ENCODE results near the gene SETD1B. TPM values are rescaled to one million over a fixed set of nuclear protein-coding genes. Genes with fewer than 3 reads are reported as not detected.

SETD1B gene
- total and polyA plus RNA-seq, 2 donors (not counting 1 experiment from before 2014, with no cell fraction given), result 7.9 to 61.4 TPM

GRCh38 chr12:121766290-121767039 is 37.3 kb upstream of the SETD1B start:
- no peak overlapping the region for H3K4me3 Mint-ChIP-seq
- ChIA-PET CTCF (interaction anchor here (0.6 to 1.8 kb wide), 3 partner anchors 28 to 214 kb away, joined by 3 to 10 read pairs (median 5); no protein-coding TSS in a partner anchor), POLR2A (no interaction called here)
- no peak overlapping the region for H3K27ac ChIP-seq (ENCODE audit: low read length in 2 of 2)
- no peaks in the 10 kb centered on the region for H3K27me3 Mint-ChIP-seq
- ATAC-seq (ENCODE audit: low read depth) (no peak), DNase-seq (no peak)
- intact Hi-C loops (cut with micrococcal nuclease), result no loop called here
- no peaks in the 10 kb centered on the region for H3K27me3 ChIP-seq (replicated peaks in 1 of 4; ENCODE audit: control extremely low read depth in 1 of 4, control insufficient read depth in 3 of 4, insufficient read depth in 4 of 4, low read length in 3 of 4)
- no peaks in the 10 kb centered on the region for H3K36me3 ChIP-seq (replicated peaks in 1 of 2; ENCODE audit: control extremely low read depth in 1 of 2, control insufficient read depth in 1 of 2, extremely low read depth in 1 of 2, insufficient read depth in 2 of 2, low read length in 1 of 2)
- no peaks in the 10 kb centered on the region for H3K4me1 Mint-ChIP-seq
- H3K4me2 ChIP-seq (replicated peaks; ENCODE audit: low read depth, low read length, poor library complexity, severe bottlenecking), result no peak overlapping the region
- no peak overlapping the region for H3K4me3 ChIP-seq (ENCODE audit: control extremely low read depth in 1 of 5, extremely low read depth in 1 of 5, insufficient read depth in 1 of 5, low read depth in 2 of 5, low read length in 4 of 5)
- no peaks in the 10 kb centered on the region for H3K9me3 ChIP-seq (ENCODE audit: control extremely low read depth in 1 of 3, control insufficient read depth in 2 of 3, insufficient read depth in 1 of 3, low read length in 2 of 3)
- no peaks in the 10 kb centered on the region for H3K4me1 ChIP-seq (ENCODE audit: control insufficient read depth in 2 of 2, insufficient read depth in 2 of 2, low read length in 2 of 2)
- no peaks in the 10 kb centered on the region for H3K79me2 ChIP-seq (ENCODE audit: control insufficient read depth, insufficient read depth, low read length)
- TF ChIP-seq, protein P1, sequence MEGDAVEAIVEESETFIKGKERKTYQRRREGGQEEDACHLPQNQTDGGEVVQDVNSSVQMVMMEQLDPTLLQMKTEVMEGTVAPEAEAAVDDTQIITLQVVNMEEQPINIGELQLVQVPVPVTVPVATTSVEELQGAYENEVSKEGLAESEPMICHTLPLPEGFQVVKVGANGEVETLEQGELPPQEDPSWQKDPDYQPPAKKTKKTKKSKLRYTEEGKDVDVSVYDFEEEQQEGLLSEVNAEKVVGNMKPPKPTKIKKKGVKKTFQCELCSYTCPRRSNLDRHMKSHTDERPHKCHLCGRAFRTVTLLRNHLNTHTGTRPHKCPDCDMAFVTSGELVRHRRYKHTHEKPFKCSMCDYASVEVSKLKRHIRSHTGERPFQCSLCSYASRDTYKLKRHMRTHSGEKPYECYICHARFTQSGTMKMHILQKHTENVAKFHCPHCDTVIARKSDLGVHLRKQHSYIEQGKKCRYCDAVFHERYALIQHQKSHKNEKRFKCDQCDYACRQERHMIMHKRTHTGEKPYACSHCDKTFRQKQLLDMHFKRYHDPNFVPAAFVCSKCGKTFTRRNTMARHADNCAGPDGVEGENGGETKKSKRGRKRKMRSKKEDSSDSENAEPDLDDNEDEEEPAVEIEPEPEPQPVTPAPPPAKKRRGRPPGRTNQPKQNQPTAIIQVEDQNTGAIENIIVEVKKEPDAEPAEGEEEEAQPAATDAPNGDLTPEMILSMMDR (IDR thresholded peaks at IDR 0.05), result no peak
- TF ChIP-seq EZH2 (IDR thresholded peaks at IDR 0.05; ENCODE audit: borderline replicate concordance, insufficient read depth, low read depth, low read length, poor library complexity, severe bottlenecking), result no peak
- WGBS (ENCODE audit: insufficient coverage), result 98% methylated on average over 5 of the region's 5 CpGs
- no peak overlapping the region for H3K9ac ChIP-seq (ENCODE audit: low read length)
- H2AFZ ChIP-seq (ENCODE audit: insufficient read depth, low read depth, low read length, poor library complexity, severe bottlenecking), result no peak overlapping the region
- H3K27ac Mint-ChIP-seq, result no peak overlapping the region
- no peaks in the 10 kb centered on the region for H4K20me1 ChIP-seq (ENCODE audit: control insufficient read depth, insufficient read depth, low read length, poor library complexity, severe bottlenecking)
- H3K9me3 Mint-ChIP-seq (ENCODE audit: insufficient read depth), result no peaks in the 10 kb centered on the region

DNA sequence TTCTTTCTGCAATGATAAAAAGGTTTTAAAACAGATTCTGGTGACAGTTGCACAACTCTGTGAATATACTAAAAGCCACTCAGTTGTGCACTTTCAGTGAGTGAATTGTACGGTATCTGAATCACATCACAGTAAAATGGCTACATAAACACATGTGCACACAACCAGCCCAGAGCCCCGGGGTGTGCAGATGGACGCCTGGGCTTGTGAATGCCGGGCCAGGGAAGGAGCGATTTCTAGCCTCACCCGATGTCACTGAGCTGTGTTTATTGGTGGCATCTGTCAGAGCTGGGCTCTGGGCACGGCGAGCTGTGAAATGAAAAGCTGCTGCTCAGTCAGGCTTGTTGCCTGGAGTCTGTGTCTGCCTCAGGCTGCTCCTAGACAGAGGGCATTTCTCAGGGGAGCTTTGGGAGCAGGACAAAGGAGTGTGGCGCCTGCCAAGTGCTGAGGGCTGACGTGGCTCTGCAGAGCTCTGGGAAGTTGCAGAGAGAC is 36.2 kb upstream of the SETD1B start:
- no peaks in the 10 kb centered on the region for H3K4me1 ChIP-seq (ENCODE audit: control insufficient read depth in 2 of 2, insufficient read depth in 2 of 2, low read length in 2 of 2)
- no peaks in the 10 kb centered on the region for H3K36me3 ChIP-seq (replicated peaks in 1 of 2; ENCODE audit: control extremely low read depth in 1 of 2, control insufficient read depth in 1 of 2, extremely low read depth in 1 of 2, insufficient read depth in 2 of 2, low read length in 1 of 2)
- no peak overlapping the region for H3K4me3 ChIP-seq (ENCODE audit: control extremely low read depth in 1 of 5, extremely low read depth in 1 of 5, insufficient read depth in 1 of 5, low read depth in 2 of 5, low read length in 4 of 5)
- no peak overlapping the region for H3K4me3 Mint-ChIP-seq
- no peak for ATAC-seq (ENCODE audit: low read depth)
- no peak overlapping the region for H2AFZ ChIP-seq (ENCODE audit: insufficient read depth, low read depth, low read length, poor library complexity, severe bottlenecking)
- TF ChIP-seq, protein P1 (IDR thresholded peaks at IDR 0.05), result no peak
- TF ChIP-seq EZH2 (IDR thresholded peaks at IDR 0.05; ENCODE audit: borderline replicate concordance, insufficient read depth, low read depth, low read length, poor library complexity, severe bottlenecking), result no peak
- no peaks in the 10 kb centered on the region for H3K79me2 ChIP-seq (ENCODE audit: control insufficient read depth, insufficient read depth, low read length)
- no peak overlapping the region for H3K27ac ChIP-seq (ENCODE audit: low read length in 2 of 2)
- no peak for DNase-seq
- H3K4me2 ChIP-seq (replicated peaks; ENCODE audit: low read depth, low read length, poor library complexity, severe bottlenecking), result no peak overlapping the region
- H4K20me1 ChIP-seq (ENCODE audit: control insufficient read depth, insufficient read depth, low read length, poor library complexity, severe bottlenecking), result no peaks in the 10 kb centered on the region
- WGBS (ENCODE audit: insufficient coverage), result 85% methylated on average over 10 of the region's 10 CpGs
- H3K27ac Mint-ChIP-seq, result no peak overlapping the region
- ChIA-PET CTCF (interaction anchor here (0.6 to 3.0 kb wide), 4 partner anchors 27 to 289 kb away, joined by 3 to 10 read pairs (median 6); no protein-coding TSS in a partner anchor), POLR2A (no interaction called here)
- H3K27me3 ChIP-seq (replicated peaks in 1 of 4; ENCODE audit: control extremely low read depth in 1 of 4, control insufficient read depth in 3 of 4, insufficient read depth in 4 of 4, low read length in 3 of 4), result no peaks in the 10 kb centered on the region
- no peaks in the 10 kb centered on the region for H3K9me3 Mint-ChIP-seq (ENCODE audit: insufficient read depth)
- no peaks in the 10 kb centered on the region for H3K4me1 Mint-ChIP-seq
- no peaks in the 10 kb centered on the region for H3K9me3 ChIP-seq (ENCODE audit: control extremely low read depth in 1 of 3, control insufficient read depth in 2 of 3, insufficient read depth in 1 of 3, low read length in 2 of 3)
- H3K27me3 Mint-ChIP-seq, result no peaks in the 10 kb centered on the region
- no peak overlapping the region for H3K9ac ChIP-seq (ENCODE audit: low read length)
- intact Hi-C loops (cut with micrococcal nuclease), result no loop called here
